HEK293 (cell line): ENCODE measurements around the gene SLCO4A1.

ENCODE experiments used
- CTCF ChIA-PET: fragments of 350-600 bp; formaldehyde crosslinking; extraction: SDS; loops from one replicate; lab custom pipeline; 2021; ENCODE audit warnings: antibody characterized with exemption; lab: Yijun Ruan, JAX
- POLR2A ChIA-PET: fragments of 300-600 bp; formaldehyde crosslinking; extraction: SDS; loops from one replicate; lab custom pipeline; 2020; ENCODE audit warnings: antibody characterized with exemption, inconsistent platforms; lab: Yijun Ruan, JAX
- H3K27ac ChIP-seq: fragments of 200-500 bp; sonication (Bioruptor generic); 2 replicates; pipeline ENCODE4 v1.5.1; 2014; ENCODE audit warnings: low read depth, low read length, control low read depth, inconsistent platforms; ENCODE audit errors: extremely low read depth
- H3K36me3 ChIP-seq, 2 experiments: fragments of 200-500 bp in 1 of 2; sonication (Bioruptor generic) in 1 of 2; 1 replicate in 1 of 2; 2 replicates in 1 of 2; pipeline ENCODE4 v1.5.1; 2014 to 2017; ENCODE audit warnings: inconsistent platforms in 2 of 2, low read length in 2 of 2; ENCODE audit not compliant: control insufficient read depth in 2 of 2, insufficient read depth in 1 of 2
- H3K4me1 ChIP-seq: fragments of 200-500 bp; sonication (Bioruptor generic); 2 replicates; pipeline ENCODE4 v1.5.1; 2014; ENCODE audit warnings: mild to moderate bottlenecking, low read length, inconsistent platforms; ENCODE audit not compliant: control insufficient read depth, insufficient read depth
- H3K4me3 ChIP-seq: 2 replicates; pipeline ENCODE4 v1.5.1; 2011; ENCODE audit warnings: low read depth, mild to moderate bottlenecking, control low read depth, low read length, moderate library complexity
- H3K9me3 ChIP-seq: fragments of 200-500 bp; sonication (Bioruptor generic); 2 replicates; pipeline ENCODE4 v1.5.1; 2014; ENCODE audit warnings: low read depth, low read length, inconsistent platforms; ENCODE audit not compliant: control insufficient read depth, insufficient read depth
- GFI1B ChIP-seq: fragments of 450-650 bp; formaldehyde crosslinking; IDR thresholded peaks from 2 replicates; pipeline ENCODE4 v1.5.1; 2016; ENCODE audit warnings: missing biosample characterization, missing genetic modification characterization
- SP7 ChIP-seq: fragments of 450-650 bp; formaldehyde crosslinking; IDR thresholded peaks from 2 replicates; pipeline ENCODE4 v1.5.1; 2016; ENCODE audit warnings: missing biosample characterization, missing genetic modification characterization
- YY2 ChIP-seq: fragments of 450-650 bp; formaldehyde crosslinking; IDR thresholded peaks from 2 replicates; pipeline ENCODE4 v1.5.1; 2016; ENCODE audit warnings: missing biosample characterization, missing genetic modification characterization
- ZBTB44 ChIP-seq: fragments of 450-650 bp; IDR thresholded peaks from 2 replicates; pipeline ENCODE4 v1.5.1; 2018; ENCODE audit warnings: missing biosample characterization, mild to moderate bottlenecking, missing genetic modification characterization
- ZEB2 ChIP-seq: fragments of 450-650 bp; formaldehyde crosslinking; IDR thresholded peaks from 2 replicates; pipeline ENCODE4 v1.5.1; 2016; ENCODE audit warnings: missing biosample characterization, missing genetic modification characterization
- ZIC2 ChIP-seq: fragments of 450-650 bp; formaldehyde crosslinking; IDR thresholded peaks from 2 replicates; pipeline ENCODE4 v1.5.1; 2016; ENCODE audit warnings: missing biosample characterization, missing genetic modification characterization
- ZNF146 ChIP-seq: fragments of 450-650 bp; formaldehyde crosslinking; IDR thresholded peaks from 2 replicates; pipeline ENCODE4 v1.5.1; 2016; ENCODE audit warnings: missing biosample characterization, missing genetic modification characterization
- ZNF155 ChIP-seq: fragments of 450-650 bp; formaldehyde crosslinking; IDR thresholded peaks from 2 replicates; pipeline ENCODE4 v1.5.1; 2016; ENCODE audit warnings: missing biosample characterization, missing genetic modification characterization
- ZNF18 ChIP-seq: fragments of 450-650 bp; formaldehyde crosslinking; IDR thresholded peaks from 2 replicates; pipeline ENCODE4 v1.5.1; 2016; ENCODE audit warnings: missing biosample characterization, missing genetic modification characterization
- ZNF214 ChIP-seq: fragments of 450-650 bp; formaldehyde crosslinking; IDR thresholded peaks from 2 replicates; pipeline ENCODE4 v1.5.1; 2017; ENCODE audit warnings: missing biosample characterization, mild to moderate bottlenecking, missing genetic modification characterization, borderline replicate concordance
- ZNF555 ChIP-seq: fragments of 450-650 bp; formaldehyde crosslinking; conservative IDR thresholded peaks from 2 replicates; pipeline ENCODE4 v1.5.1; 2017; ENCODE audit warnings: missing biosample characterization, mild to moderate bottlenecking, missing genetic modification characterization, inconsistent platforms
- ZNF777 ChIP-seq: fragments of 450-650 bp; formaldehyde crosslinking; IDR thresholded peaks from 2 replicates; pipeline ENCODE4 v1.5.1; 2017; ENCODE audit warnings: missing biosample characterization, missing genetic modification characterization, borderline replicate concordance
- TF ChIP-seq, protein P1 (sequence below): fragments of 450-650 bp; formaldehyde crosslinking; IDR thresholded peaks from 2 replicates; pipeline ENCODE4 v1.5.1; 2016; ENCODE audit warnings: missing biosample characterization, missing genetic modification characterization
- TF ChIP-seq, protein P2 (sequence below): fragments of 450-650 bp; formaldehyde crosslinking; IDR thresholded peaks from 2 replicates; pipeline ENCODE4 v1.5.1; 2016; ENCODE audit warnings: missing biosample characterization, missing genetic modification characterization, low read depth

SLCO4A1 gene

DNA sequence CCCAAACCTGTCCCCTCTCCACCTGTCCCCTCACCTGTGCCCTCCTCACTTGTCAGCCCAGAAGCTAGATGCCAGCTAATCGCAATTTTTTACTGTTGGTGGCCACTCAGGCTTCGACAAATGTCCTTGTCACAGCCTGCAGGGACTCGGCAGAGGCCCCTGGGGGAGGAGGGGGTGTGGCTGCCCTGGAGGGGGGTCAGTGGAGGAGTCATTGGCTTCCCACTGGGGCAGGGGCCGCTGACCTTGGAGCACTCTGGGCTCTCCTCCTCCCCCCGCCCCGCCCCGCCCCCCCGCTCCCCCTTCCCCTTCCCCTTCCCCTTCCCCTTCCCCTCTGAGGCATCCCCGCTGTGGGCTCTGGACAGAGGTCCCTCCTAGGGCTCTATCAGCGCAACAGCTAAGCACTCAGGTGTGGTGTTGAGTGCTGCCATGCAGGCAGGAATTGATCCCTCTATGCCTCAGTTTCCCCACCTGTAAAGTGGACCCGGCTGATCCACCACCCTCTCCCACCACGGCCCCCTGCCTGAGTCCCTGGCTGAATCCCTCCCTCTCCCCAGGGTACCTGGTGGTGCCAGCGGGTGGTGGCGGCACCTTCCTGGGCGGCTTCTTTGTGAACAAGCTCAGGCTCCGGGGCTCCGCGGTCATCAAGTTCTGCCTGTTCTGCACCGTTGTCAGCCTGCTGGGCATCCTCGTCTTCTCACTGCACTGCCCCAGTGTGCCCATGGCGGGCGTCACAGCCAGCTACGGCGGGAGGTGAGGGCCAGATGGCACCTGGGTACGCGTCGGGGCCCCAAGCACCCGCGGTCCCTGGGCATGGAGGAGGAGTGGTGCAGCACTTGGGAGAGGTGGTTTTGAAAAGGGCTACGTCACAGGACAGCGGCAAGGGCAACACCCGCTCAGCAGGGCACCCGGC, 23.8 kb downstream of the SLCO4A1 start:
- TF ChIP-seq ZNF146 (no peak), SP7 (no peak), ZNF214 (tag by site-specific recombination) (no peak), ZBTB44 (tag by site-specific recombination) (no peak), ZIC2 (tag by site-specific recombination) (peak; percentile 52), ZEB2 (tag by site-specific recombination) (no peak)
- TF ChIP-seq, protein P1, sequence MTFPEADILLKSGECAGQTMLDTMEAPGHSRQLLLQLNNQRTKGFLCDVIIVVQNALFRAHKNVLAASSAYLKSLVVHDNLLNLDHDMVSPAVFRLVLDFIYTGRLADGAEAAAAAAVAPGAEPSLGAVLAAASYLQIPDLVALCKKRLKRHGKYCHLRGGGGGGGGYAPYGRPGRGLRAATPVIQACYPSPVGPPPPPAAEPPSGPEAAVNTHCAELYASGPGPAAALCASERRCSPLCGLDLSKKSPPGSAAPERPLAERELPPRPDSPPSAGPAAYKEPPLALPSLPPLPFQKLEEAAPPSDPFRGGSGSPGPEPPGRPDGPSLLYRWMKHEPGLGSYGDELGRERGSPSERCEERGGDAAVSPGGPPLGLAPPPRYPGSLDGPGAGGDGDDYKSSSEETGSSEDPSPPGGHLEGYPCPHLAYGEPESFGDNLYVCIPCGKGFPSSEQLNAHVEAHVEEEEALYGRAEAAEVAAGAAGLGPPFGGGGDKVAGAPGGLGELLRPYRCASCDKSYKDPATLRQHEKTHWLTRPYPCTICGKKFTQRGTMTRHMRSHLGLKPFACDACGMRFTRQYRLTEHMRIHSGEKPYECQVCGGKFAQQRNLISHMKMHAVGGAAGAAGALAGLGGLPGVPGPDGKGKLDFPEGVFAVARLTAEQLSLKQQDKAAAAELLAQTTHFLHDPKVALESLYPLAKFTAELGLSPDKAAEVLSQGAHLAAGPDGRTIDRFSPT, result peak; percentile 39; the same call in 1 of the 2 replicates
- TF ChIP-seq, protein P2, sequence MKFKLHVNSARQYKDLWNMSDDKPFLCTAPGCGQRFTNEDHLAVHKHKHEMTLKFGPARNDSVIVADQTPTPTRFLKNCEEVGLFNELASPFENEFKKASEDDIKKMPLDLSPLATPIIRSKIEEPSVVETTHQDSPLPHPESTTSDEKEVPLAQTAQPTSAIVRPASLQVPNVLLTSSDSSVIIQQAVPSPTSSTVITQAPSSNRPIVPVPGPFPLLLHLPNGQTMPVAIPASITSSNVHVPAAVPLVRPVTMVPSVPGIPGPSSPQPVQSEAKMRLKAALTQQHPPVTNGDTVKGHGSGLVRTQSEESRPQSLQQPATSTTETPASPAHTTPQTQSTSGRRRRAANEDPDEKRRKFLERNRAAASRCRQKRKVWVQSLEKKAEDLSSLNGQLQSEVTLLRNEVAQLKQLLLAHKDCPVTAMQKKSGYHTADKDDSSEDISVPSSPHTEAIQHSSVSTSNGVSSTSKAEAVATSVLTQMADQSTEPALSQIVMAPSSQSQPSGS (tag by site-specific recombination), result no peak
- ChIA-PET CTCF (interaction anchor here (0.7 to 5.2 kb wide), 4 partner anchors 15 to 128 kb away, joined by 3 to 38 read pairs (median 5); no protein-coding TSS in a partner anchor), POLR2A (interaction anchor here (0.6 kb wide), 1 partner anchor 99 kb away, joined by 3 read pairs; no protein-coding TSS in a partner anchor)
- no peaks in the 10 kb centered on the region for H3K9me3 ChIP-seq
- no peak overlapping the region for H3K27ac ChIP-seq
- H3K36me3 ChIP-seq, result peaks cover 0 to 23% of the 10 kb centered on the region in 2 experiments; a peak in 1 of 3 replicates
- no peaks in the 10 kb centered on the region for H3K4me1 ChIP-seq
- H3K4me3 ChIP-seq, result no peak overlapping the region

DNA sequence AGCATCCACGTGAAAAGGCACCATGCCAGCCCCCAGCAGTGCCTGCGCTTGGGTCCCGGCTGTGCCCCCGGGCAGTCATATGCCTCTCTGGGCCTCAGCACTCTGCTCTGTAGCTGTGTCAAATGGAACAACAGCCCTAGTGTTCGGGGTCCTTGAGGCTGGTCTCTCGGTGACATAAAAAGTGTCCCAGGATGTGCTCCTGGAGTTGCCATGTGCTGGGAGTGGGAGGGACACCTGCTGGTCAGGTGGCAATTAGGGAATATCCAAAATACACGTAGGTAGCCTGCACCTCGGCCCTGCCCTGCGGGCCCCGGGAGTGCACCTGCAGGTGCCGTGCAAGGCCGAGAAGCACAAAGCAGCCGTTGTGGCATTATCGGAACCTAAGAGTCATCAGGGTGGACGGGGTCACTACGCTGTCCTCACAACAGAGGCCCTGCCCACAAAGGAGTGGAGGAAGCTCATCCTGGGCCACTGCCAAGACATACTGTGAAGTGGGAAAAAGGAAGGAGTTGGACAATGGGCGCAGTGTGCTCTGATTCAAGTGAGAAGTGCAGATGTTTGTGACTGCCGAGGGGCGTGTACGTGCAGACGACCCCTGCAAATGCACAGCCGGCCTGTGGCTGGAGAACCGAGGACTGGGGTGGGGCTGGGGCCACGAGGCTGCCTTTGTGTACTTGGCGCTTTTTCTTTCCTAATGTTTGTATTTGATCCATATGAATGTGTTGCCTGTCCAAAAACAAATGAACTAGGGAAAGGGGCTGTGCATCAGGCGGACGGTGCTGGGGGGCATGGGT, 24.6 kb downstream of the SLCO4A1 start:
- no peak overlapping the region for H3K4me3 ChIP-seq
- no peak overlapping the region for H3K27ac ChIP-seq
- CTCF ChIA-PET, result interaction anchor here (0.6 to 5.2 kb wide), 6 partner anchors 16 to 268 kb away, joined by 3 to 38 read pairs (median 4); no protein-coding TSS in a partner anchor
- POLR2A ChIA-PET, result no interaction called here
- H3K9me3 ChIP-seq, result no peaks in the 10 kb centered on the region
- no peaks in the 10 kb centered on the region for H3K4me1 ChIP-seq
- TF ChIP-seq ZNF777 (tag by site-specific recombination) (no peak), YY2 (tag by site-specific recombination) (no peak), ZNF155 (no peak), GFI1B (tag by site-specific recombination) (no peak), ZNF18 (tag by site-specific recombination) (no peak), ZNF555 (tag by site-specific recombination) (no peak)
- H3K36me3 ChIP-seq, result peaks cover 0 to 23% of the 10 kb centered on the region in 2 experiments; a peak in 1 of 3 replicates
